Stimulated activated naive CD8-positive, alpha-beta T cell treated with anti-CD3 and anti-CD28 coated beads, Interleukin-15, Interleukin-2, amounts not matched to agents 100 ng/mL and 50 ng/mL, for 24 hours (primary cell): ENCODE results near the gene HAUS3.

Experiments
- H3K27ac Mint-ChIP-seq: one replicate; pipeline ENCODE4 v1.8.0; 2021; ENCODE audit warnings: mild to moderate bottlenecking, mixed read lengths
- H3K27me3 Mint-ChIP-seq: one replicate; pipeline ENCODE4 v1.8.0; 2021; ENCODE audit warnings: mixed read lengths
- H3K36me3 Mint-ChIP-seq: one replicate; pipeline ENCODE4 v1.8.0; 2021; ENCODE audit warnings: low read depth, mixed read lengths
- H3K4me1 Mint-ChIP-seq: one replicate; pipeline ENCODE4 v1.8.0; 2021; ENCODE audit warnings: low read depth, mixed read lengths
- H3K4me3 Mint-ChIP-seq: one replicate; pipeline ENCODE4 v1.8.0; 2021; ENCODE audit warnings: mild to moderate bottlenecking, mixed read lengths
- H3K9me3 Mint-ChIP-seq: one replicate; pipeline ENCODE4 v1.8.0; 2021; ENCODE audit warnings: mixed read lengths

The HAUS3 gene

DNA sequence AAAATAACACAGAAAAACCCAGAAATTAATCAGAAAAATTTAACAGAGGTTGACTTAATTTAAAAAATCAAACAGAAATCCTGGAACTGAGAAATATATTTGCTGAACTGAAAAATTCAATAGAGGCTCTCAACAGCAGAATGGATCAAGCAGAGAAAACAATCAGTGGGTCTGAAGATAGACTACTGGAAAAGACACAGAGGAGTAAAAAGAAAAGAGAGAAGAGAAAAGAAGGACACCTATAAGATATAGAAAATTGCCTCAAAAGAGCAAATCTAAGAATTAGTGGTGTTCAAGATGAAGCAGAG is 55.1 kb downstream of the HAUS3 start:
- no peaks in the 10 kb centered on the region for H3K4me1 Mint-ChIP-seq
- H3K4me3 Mint-ChIP-seq, result no peak overlapping the region
- no peak overlapping the region for H3K27ac Mint-ChIP-seq
- peaks cover 8% of the 10 kb centered on the region for H3K9me3 Mint-ChIP-seq
- H3K36me3 Mint-ChIP-seq, result peaks cover 16% of the 10 kb centered on the region
- H3K27me3 Mint-ChIP-seq, result no peaks in the 10 kb centered on the region

DNA sequence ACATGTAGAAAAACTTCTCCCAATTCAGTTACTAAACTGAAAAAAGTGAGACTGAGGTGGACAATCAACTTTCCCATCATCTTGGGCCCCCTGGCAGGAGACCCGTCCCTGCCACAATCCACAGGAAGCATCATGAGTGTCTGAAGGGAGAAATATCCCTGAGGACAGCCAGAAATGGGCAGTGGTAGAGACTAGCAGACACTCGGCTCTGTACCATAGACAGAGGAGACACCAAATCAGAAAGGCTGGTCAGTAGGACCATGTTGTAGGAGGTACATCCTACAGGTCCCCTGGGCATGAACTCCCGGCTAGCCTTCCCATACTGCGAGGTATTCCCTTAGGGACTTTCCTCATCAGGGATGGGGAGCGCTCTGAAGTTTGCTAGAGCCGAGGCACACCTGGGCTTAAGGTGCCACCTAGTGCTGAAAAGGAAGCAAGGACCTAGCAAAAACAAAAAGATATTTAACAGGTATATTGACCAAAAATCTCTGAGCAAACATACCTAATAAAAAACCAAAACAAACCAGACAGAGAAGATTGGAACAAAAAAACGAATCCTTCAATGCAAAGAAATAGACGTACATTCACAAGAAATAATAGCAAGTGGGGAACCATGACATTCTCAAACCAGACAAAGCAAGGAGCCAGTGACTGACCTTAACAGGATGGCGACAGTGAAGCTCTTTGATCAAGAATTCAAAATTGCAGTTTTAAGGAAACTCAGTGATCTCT is 55.6 kb downstream of the HAUS3 start:
- no peaks in the 10 kb centered on the region for H3K4me1 Mint-ChIP-seq
- H3K9me3 Mint-ChIP-seq, result peaks cover 8% of the 10 kb centered on the region
- H3K4me3 Mint-ChIP-seq, result no peak overlapping the region
- H3K27ac Mint-ChIP-seq, result no peak overlapping the region
- no peaks in the 10 kb centered on the region for H3K27me3 Mint-ChIP-seq
- H3K36me3 Mint-ChIP-seq, result peaks cover 16% of the 10 kb centered on the region

GRCh38 chr4:2183394-2183793 is 58.5 kb downstream of the HAUS3 start:
- Mint-ChIP-seq H3K4me3 (no peak overlapping the region), H3K4me1 (no peaks in the 10 kb centered on the region), H3K27me3 (no peaks in the 10 kb centered on the region), H3K27ac (no peak overlapping the region), H3K36me3 (peaks cover 16% of the 10 kb centered on the region), H3K9me3 (peaks cover 8% of the 10 kb centered on the region)

- Mint-ChIP-seq H3K4me3 (no peak overlapping the region), H3K36me3 (peaks cover 16% of the 10 kb centered on the region), H3K9me3 (peaks cover 8% of the 10 kb centered on the region), H3K4me1 (no peaks in the 10 kb centered on the region), H3K27me3 (no peaks in the 10 kb centered on the region), H3K27ac (no peak overlapping the region)
Observed at GRCh38 chr4:2182994-2183393, 58.9 kb downstream of the HAUS3 start.

DNA sequence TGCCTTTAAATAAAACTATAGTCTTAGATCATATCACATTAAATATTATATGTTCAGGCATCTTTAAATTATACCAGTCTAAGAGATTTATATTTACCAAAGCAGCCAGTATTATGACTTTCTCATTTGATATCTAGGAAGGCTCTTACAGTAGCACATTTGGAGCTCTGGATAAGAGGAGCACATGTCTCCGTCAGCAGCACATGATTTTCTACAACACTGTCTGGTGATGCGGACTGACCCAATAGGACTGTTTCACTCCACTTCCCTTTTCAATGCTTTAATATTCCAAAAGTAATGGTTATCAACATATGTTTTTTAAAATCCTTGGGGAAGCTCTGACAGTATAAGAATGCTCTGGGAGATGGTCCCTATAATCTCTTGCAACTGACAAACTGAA is 61.5 kb downstream of the HAUS3 start:
- Mint-ChIP-seq H3K4me1 (no peaks in the 10 kb centered on the region), H3K27ac (no peak overlapping the region), H3K27me3 (no peaks in the 10 kb centered on the region), H3K9me3 (no peaks in the 10 kb centered on the region), H3K4me3 (no peak overlapping the region), H3K36me3 (peaks cover 4% of the 10 kb centered on the region)

- no peaks in the 10 kb centered on the region for H3K9me3 Mint-ChIP-seq
- no peaks in the 10 kb centered on the region for H3K4me1 Mint-ChIP-seq
- no peak overlapping the region for H3K4me3 Mint-ChIP-seq
- H3K27me3 Mint-ChIP-seq, result no peaks in the 10 kb centered on the region
- H3K27ac Mint-ChIP-seq, result no peak overlapping the region
- no peaks in the 10 kb centered on the region for H3K36me3 Mint-ChIP-seq
Observed at GRCh38 chr4:2179717-2180116, 62.2 kb downstream of the HAUS3 start.

- H3K4me3 Mint-ChIP-seq, result no peak overlapping the region
- H3K27ac Mint-ChIP-seq, result no peak overlapping the region
- H3K27me3 Mint-ChIP-seq, result no peaks in the 10 kb centered on the region
- H3K9me3 Mint-ChIP-seq, result no peaks in the 10 kb centered on the region
- H3K36me3 Mint-ChIP-seq, result no peaks in the 10 kb centered on the region
- H3K4me1 Mint-ChIP-seq, result no peaks in the 10 kb centered on the region
Observed at GRCh38 chr4:2178986-2179385, 62.9 kb downstream of the HAUS3 start.
